Left ventricle myocardium superior (tissue), 1 donor: ENCODE results near the gene PIGN. TPM values are rescaled to one million over a fixed set of nuclear protein-coding genes. Genes with fewer than 3 reads are reported as not detected.

ENCODE experiments used
- ATAC-seq: fragments of 200-7000 bp; cut with Tn5 transposase; one replicate; pipeline ENCODE4 v1.9.1; 2020; ENCODE audit warnings: mild to moderate bottlenecking, moderate library complexity
- DNase-seq: peaks from one replicate; pipeline ENCODE4 v3.0.0-alpha.2; 2020
- intact Hi-C: fragments of 100-400 bp; cut with micrococcal nuclease; formaldehyde crosslinking; loops from one replicate; pipeline ENCODE4 v1.11.0; 2022
- total RNA-seq: library from RNA; stranded (reverse); fragmentation: NEBNext Ultra II Directional; extraction: Animal tissue kit (Norgen Biotek cat#: 25700); gene quantifications from one replicate; pipeline ENCODE4 v1.2.1, GENCODE V29; 2021
- donor health status: DM: no; HTN: yes; CAD: no; lungs with severe emphysema.

PIGN gene
- total RNA-seq, 1 donor from 2014 or later = 18.2 TPM

- ATAC-seq (no peak), DNase-seq (no peak)
- intact Hi-C loops = no loop called here
These were observed 153.6 kb downstream of the PIGN start for GRCh38 chr18:62033207-62033606.

- intact Hi-C loops = no loop called here
- ATAC-seq (no peak), DNase-seq (no peak)
These were observed 156.5 kb downstream of the PIGN start for GRCh38 chr18:62030091-62030985.

- ATAC-seq = peak; percentile 59
- intact Hi-C loops = no loop called here
These were observed 158.1 kb downstream of the PIGN start for GRCh38 chr18:62028715-62029114.

GRCh38 chr18:62027914-62028520, 158.8 kb downstream of the PIGN start:
- peak; percentile 66 for ATAC-seq
- DNase-seq = no peak
- intact Hi-C loops = no loop called here

More at GRCh38 chr18:62028715-62029114, 158.1 kb downstream of the PIGN start:
- no peak for DNase-seq

GRCh38 chr18:62026586-62026985, 160.3 kb downstream of the PIGN start:
- ATAC-seq (no peak), DNase-seq (no peak)
- intact Hi-C loops = no loop called here

- intact Hi-C loops = no loop called here
- ATAC-seq (no peak), DNase-seq (no peak)
These were observed 161.9 kb downstream of the PIGN start for GRCh38 chr18:62024983-62025382.

- ATAC-seq (no peak), DNase-seq (no peak)
- intact Hi-C loops = no loop called here
These were observed 163.3 kb downstream of the PIGN start for GRCh38 chr18:62023536-62023935.

GRCh38 chr18:62018759-62019041, 168.2 kb downstream of the PIGN start:
- DNase-seq (no peak), ATAC-seq (no peak)
- intact Hi-C loops = no loop called here

GRCh38 chr18:62018034-62018758, 168.7 kb downstream of the PIGN start:
- peak; percentile 98 for ATAC-seq
- intact Hi-C loops = no loop called here
- DNase-seq = peak; percentile 71

- ATAC-seq (peak; percentile 82), DNase-seq (no peak)
- intact Hi-C loops = no loop called here
These were observed 169.2 kb downstream of the PIGN start for GRCh38 chr18:62017618-62018017.

- DNase-seq (no peak), ATAC-seq (no peak)
- intact Hi-C loops = no loop called here
These were observed 175.4 kb downstream of the PIGN start for GRCh38 chr18:62011416-62011815.

- no peak for ATAC-seq
- DNase-seq = no peak
- intact Hi-C loops = no loop called here
These were observed 177.3 kb downstream of the PIGN start for GRCh38 chr18:62009521-62009920.

GRCh38 chr18:62001396-62001795, 185.5 kb downstream of the PIGN start:
- DNase-seq (no peak), ATAC-seq (no peak)
- intact Hi-C loops = no loop called here

- intact Hi-C loops = no loop called here
- ATAC-seq (no peak), DNase-seq (no peak)
These were observed 187.9 kb downstream of the PIGN start for GRCh38 chr18:61998957-61999356.

- ATAC-seq = no peak
- intact Hi-C loops = no loop called here
- DNase-seq = no peak
These were observed 188.5 kb downstream of the PIGN start for GRCh38 chr18:61998335-61998734.

GRCh38 chr18:61995618-61996017, 191.2 kb downstream of the PIGN start:
- ATAC-seq (no peak), DNase-seq (no peak)
- intact Hi-C loops = no loop called here

- DNase-seq (no peak), ATAC-seq (no peak)
- intact Hi-C loops = no loop called here
These were observed 193.0 kb downstream of the PIGN start for GRCh38 chr18:61993831-61994230.

- ATAC-seq = peak; percentile 50
- intact Hi-C loops = no loop called here
These were observed 193.9 kb downstream of the PIGN start for GRCh38 chr18:61992923-61993322.

GRCh38 chr18:61992285-61992684, 194.6 kb downstream of the PIGN start:
- intact Hi-C loops = no loop called here
- ATAC-seq = no peak

More at GRCh38 chr18:61992923-61993322, 193.9 kb downstream of the PIGN start:
- DNase-seq = no peak

GRCh38 chr18:61991836-61992235, 195.0 kb downstream of the PIGN start:
- intact Hi-C loops = no loop called here
- no peak for ATAC-seq
- no peak for DNase-seq

More at GRCh38 chr18:61992285-61992684, 194.6 kb downstream of the PIGN start:
- no peak for DNase-seq
